AG09319 (cell line): ENCODE results near the gene SGMS1.
A peak's percentile ranks its signal among the peaks of the same experiment; 100 is the strongest.

Source experiments
- DNase-seq: peaks from one replicate; pipeline ENCODE4 v3.0.0-alpha.2; 2010; ENCODE audit warnings: low read depth; ENCODE audit errors: extremely low read depth
- TF ChIP-seq, protein P1 (sequence below): IDR thresholded peaks from 2 replicates; pipeline ENCODE4 v1.5.1; 2011; ENCODE audit warnings: low read depth, mild to moderate bottlenecking, inconsistent platforms, low read length, moderate library complexity

Gene SGMS1

DNA sequence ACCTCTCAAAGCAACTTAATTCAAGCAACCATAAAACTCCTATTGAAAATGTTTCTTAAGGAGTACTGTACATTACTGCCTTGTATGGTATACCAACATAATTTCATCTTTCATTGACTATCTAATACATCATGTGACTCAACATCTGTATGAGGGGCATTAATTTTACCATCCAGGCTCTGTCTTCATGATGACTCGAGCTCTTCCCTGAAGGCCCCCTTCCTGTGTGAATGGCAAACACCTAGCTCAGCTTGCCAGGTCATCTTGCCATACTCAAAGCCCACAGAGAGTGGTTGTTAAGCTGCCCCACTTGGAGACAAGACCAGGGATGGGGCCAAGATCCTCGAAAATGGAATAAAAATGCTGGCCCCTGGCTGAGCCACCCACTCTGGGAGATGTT, 82.4 kb downstream of the SGMS1 start:
- TF ChIP-seq, protein P1, sequence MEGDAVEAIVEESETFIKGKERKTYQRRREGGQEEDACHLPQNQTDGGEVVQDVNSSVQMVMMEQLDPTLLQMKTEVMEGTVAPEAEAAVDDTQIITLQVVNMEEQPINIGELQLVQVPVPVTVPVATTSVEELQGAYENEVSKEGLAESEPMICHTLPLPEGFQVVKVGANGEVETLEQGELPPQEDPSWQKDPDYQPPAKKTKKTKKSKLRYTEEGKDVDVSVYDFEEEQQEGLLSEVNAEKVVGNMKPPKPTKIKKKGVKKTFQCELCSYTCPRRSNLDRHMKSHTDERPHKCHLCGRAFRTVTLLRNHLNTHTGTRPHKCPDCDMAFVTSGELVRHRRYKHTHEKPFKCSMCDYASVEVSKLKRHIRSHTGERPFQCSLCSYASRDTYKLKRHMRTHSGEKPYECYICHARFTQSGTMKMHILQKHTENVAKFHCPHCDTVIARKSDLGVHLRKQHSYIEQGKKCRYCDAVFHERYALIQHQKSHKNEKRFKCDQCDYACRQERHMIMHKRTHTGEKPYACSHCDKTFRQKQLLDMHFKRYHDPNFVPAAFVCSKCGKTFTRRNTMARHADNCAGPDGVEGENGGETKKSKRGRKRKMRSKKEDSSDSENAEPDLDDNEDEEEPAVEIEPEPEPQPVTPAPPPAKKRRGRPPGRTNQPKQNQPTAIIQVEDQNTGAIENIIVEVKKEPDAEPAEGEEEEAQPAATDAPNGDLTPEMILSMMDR, result no peak
- DNase-seq, result no peak

DNA sequence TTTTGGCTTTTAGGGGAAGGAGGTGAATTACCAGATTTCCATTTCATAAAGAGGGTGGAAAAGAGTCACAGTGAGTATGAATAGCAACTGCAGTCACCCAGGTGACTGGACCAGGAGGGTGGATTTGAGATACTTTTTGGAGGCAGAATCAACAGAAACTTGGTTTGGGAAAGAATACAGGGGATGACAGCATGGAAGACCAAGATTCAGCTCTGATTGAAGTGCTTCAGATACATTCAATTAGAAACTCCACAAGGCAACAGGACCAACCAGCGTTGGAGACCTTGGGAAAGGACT, 83.0 kb downstream of the SGMS1 start:
- TF ChIP-seq, protein P1, result no peak

DNA sequence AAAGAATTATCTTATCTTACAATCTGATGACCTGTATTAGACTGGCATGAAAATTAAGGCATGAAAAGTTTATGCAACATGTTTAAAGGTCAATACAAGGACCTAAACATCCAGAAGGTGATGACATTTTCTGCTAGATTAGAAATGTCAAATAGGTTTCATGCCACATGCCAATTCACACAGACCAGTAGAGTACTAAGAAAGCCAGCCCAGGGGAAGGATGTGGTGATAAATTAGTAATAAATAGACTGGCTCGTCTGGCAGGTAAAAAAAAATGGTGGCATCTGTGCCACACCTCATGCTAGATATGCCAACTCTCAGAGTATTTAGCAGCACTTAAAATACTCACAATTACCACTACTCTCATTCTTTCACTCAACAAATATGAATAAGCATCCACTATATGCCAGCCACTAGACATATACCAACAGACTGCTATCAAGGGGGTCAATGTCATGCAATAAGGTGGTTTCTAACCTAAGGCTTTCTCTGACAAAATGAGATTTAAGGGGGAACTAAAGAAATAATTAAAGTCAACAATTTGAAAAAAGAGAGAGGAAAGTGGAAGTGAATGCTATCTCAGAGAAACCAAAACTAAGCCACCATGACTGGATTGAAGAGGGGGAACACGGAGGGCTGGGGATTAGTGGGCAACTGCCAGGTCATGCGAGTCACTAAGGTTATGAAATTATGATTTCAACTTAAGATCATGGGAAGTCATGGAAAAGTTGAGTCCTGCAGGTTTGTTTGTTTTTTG, 83.5 kb downstream of the SGMS1 start:
- DNase-seq, result no peak
- TF ChIP-seq, protein P1, result no peak

More for the DNA sequence above, 83.0 kb downstream of the SGMS1 start:
- no peak for DNase-seq

DNA sequence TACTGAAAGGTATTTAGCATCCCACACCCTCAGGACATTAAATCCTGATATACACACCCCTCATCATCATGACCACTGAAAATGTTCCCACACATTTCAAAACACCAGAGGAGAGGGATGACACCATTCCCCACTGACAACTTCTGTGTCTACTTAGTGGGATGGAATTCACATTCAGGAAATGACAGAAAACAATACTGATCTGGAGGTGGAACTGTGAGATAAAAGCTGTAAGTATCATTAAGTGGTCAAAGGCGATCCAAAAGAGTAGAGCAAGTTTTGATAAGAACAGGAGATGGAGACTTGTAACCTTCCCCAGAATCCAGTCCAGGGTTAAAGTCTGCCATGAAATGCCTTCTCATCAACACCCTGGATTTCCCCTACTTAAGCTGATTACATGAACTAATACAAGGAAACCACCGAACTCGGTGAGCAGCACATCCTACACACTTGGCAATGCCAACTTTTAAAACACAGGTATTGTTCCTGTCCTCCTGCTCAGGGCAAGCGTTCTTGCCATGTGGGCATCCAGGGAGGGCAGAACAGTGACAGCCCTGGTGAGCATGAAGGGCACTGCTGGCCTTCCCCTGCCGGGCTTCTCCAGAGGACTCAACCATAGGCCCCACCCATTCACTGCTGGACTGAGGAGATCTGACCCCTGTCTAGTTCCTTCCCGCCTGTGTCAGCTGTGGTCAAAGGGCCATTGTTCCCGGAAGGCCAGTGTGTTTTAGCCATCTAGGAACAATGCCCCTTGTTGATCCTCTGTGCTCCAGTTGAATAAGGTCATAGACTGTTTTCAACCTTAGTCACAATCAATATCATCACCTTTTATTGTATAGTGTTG, 85.0 kb downstream of the SGMS1 start:
- TF ChIP-seq, protein P1, result no peak
- no peak for DNase-seq

DNA sequence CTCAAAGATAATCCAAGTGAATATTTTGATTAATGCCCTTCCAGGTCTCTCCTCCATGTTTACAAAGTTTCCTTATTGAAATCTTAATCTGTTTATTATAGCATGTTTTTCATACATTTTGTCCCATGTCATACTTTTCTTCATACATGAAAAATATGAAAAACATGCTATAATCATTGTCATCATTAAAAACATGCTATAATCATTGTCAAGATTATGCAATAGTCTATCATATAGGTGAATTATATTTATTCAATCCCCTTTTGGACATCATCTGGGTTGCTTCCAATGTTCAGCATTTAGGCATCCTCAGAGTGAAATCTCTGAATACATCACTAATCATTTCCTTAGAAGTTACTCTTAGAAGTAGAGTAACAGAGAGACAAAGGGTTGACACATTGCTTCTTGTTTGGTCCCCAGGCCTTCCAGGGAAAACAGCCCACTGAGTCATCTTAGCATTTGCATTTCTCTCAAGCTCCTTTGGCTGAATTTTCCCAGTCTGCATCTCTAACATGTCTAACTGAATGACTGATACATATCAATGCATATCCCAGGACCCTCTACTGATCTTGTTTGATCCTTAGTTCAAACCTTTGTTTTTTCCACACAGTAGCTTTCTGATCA, 87.0 kb downstream of the SGMS1 start:
- TF ChIP-seq, protein P1, result no peak
- no peak for DNase-seq

DNA sequence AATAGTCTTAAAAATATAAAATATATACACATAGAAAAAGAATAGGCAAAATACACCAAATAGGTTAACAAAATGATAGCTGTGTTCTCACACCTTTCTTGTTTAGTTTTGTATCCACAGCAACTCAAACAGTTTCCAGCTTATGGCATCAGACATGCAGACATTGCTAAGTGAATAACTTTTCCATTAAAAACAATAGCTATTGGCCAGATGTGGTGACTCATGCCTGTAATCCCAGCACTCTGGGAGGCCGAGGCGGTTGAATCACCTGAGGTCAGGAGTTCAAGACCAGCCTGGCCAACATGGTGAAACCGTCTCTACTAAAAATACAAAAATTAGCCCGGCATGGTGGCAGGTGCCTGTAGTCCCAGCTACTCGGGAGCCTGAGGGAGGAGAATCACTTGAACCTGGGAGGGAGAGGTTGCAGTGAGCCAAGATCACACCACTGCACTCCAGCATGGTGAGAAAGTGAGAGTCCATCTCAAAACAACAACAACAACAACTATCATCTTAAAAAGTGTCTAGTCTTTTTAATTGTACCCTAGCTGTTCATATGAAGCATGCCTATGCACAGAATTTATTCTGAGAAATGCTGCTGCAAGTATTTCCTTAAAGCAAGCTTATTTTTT, 88.9 kb downstream of the SGMS1 start:
- peak; percentile 20 for DNase-seq

DNA sequence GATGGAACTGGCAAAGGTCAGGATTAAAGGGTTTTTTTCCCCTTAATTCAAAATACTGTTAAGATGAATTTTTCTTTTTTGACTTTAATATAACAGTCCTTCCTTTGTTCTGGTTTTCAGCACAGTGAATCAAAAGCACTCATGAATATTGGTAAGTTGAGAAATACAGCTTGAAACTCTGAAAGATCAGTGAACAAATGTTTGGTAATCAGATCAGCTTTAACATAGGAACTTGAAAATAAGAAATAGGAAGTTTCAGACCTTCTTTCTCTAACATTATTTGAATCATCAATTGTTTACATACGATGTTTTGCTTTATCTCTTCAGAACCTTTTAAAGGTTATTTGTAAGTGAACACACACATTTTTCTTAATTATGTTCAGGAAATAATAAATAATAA, 90.5 kb downstream of the SGMS1 start:
- TF ChIP-seq, protein P1, result no peak
- DNase-seq, result no peak
